HEK293 (cell line): ENCODE measurements around the gene MAP3K12.

ENCODE experiments used
- CTCF ChIA-PET: fragments of 350-600 bp; formaldehyde crosslinking; extraction: SDS; loops from one replicate; lab custom pipeline; 2021; ENCODE audit warnings: antibody characterized with exemption; lab: Yijun Ruan, JAX
- POLR2A ChIA-PET: fragments of 300-600 bp; formaldehyde crosslinking; extraction: SDS; loops from one replicate; lab custom pipeline; 2020; ENCODE audit warnings: antibody characterized with exemption, inconsistent platforms; lab: Yijun Ruan, JAX
- H3K27ac ChIP-seq: fragments of 200-500 bp; sonication (Bioruptor generic); 2 replicates; pipeline ENCODE4 v1.5.1; 2014; ENCODE audit warnings: low read depth, low read length, control low read depth, inconsistent platforms; ENCODE audit errors: extremely low read depth
- H3K36me3 ChIP-seq, 2 experiments: fragments of 200-500 bp in 1 of 2; sonication (Bioruptor generic) in 1 of 2; 1 replicate in 1 of 2; 2 replicates in 1 of 2; pipeline ENCODE4 v1.5.1; 2014 to 2017; ENCODE audit warnings: inconsistent platforms in 2 of 2, low read length in 2 of 2; ENCODE audit not compliant: control insufficient read depth in 2 of 2, insufficient read depth in 1 of 2
- H3K4me1 ChIP-seq: fragments of 200-500 bp; sonication (Bioruptor generic); 2 replicates; pipeline ENCODE4 v1.5.1; 2014; ENCODE audit warnings: mild to moderate bottlenecking, low read length, inconsistent platforms; ENCODE audit not compliant: control insufficient read depth, insufficient read depth
- H3K4me3 ChIP-seq: 2 replicates; pipeline ENCODE4 v1.5.1; 2011; ENCODE audit warnings: low read depth, mild to moderate bottlenecking, control low read depth, low read length, moderate library complexity
- H3K9me3 ChIP-seq: fragments of 200-500 bp; sonication (Bioruptor generic); 2 replicates; pipeline ENCODE4 v1.5.1; 2014; ENCODE audit warnings: low read depth, low read length, inconsistent platforms; ENCODE audit not compliant: control insufficient read depth, insufficient read depth
- PRDM10 ChIP-seq: fragments of 450-650 bp; formaldehyde crosslinking; IDR thresholded peaks from 2 replicates; pipeline ENCODE4 v1.5.1; 2016; ENCODE audit warnings: missing biosample characterization, missing genetic modification characterization
- TCF7L2 ChIP-seq: IDR thresholded peaks from 2 replicates; pipeline ENCODE4 v1.6.1; 2011; ENCODE audit warnings: low read depth, mild to moderate bottlenecking, inconsistent platforms, low read length, moderate library complexity, borderline replicate concordance
- ZBTB10 ChIP-seq: fragments of 450-650 bp; formaldehyde crosslinking; IDR thresholded peaks from 2 replicates; pipeline ENCODE4 v1.5.1; 2016; ENCODE audit warnings: missing biosample characterization, missing genetic modification characterization
- ZBTB44 ChIP-seq: fragments of 450-650 bp; IDR thresholded peaks from 2 replicates; pipeline ENCODE4 v1.5.1; 2018; ENCODE audit warnings: missing biosample characterization, mild to moderate bottlenecking, missing genetic modification characterization
- ZNF112 ChIP-seq: fragments of 450-650 bp; formaldehyde crosslinking; IDR thresholded peaks from 2 replicates; pipeline ENCODE4 v1.5.0; 2017; ENCODE audit warnings: missing biosample characterization, missing genetic modification characterization
- ZNF121 ChIP-seq: fragments of 450-650 bp; formaldehyde crosslinking; IDR thresholded peaks from 2 replicates; pipeline ENCODE4 v1.5.1; 2016; ENCODE audit warnings: missing biosample characterization, missing genetic modification characterization
- ZNF398 ChIP-seq: fragments of 450-650 bp; formaldehyde crosslinking; IDR thresholded peaks from 2 replicates; pipeline ENCODE4 v1.5.1; 2017; ENCODE audit warnings: missing biosample characterization, missing genetic modification characterization
- ZNF433 ChIP-seq: fragments of 450-650 bp; formaldehyde crosslinking; IDR thresholded peaks from 2 replicates; pipeline ENCODE4 v1.5.1; 2016; ENCODE audit warnings: missing biosample characterization, missing genetic modification characterization, low read depth
- ZNF501 ChIP-seq: fragments of 450-650 bp; formaldehyde crosslinking; IDR thresholded peaks from 2 replicates; pipeline ENCODE4 v1.5.1; 2016; ENCODE audit warnings: missing biosample characterization, missing genetic modification characterization
- ZNF555 ChIP-seq: fragments of 450-650 bp; formaldehyde crosslinking; conservative IDR thresholded peaks from 2 replicates; pipeline ENCODE4 v1.5.1; 2017; ENCODE audit warnings: missing biosample characterization, mild to moderate bottlenecking, missing genetic modification characterization, inconsistent platforms
- ZNF621 ChIP-seq: fragments of 450-650 bp; formaldehyde crosslinking; IDR thresholded peaks from 2 replicates; pipeline ENCODE4 v1.5.1; 2017; ENCODE audit warnings: missing biosample characterization, missing genetic modification characterization
- ZNF660 ChIP-seq: fragments of 450-650 bp; IDR thresholded peaks from 2 replicates; pipeline ENCODE4 v1.5.1; 2018; ENCODE audit warnings: missing biosample characterization, mild to moderate bottlenecking, missing genetic modification characterization
- ZNF692 ChIP-seq: fragments of 450-650 bp; formaldehyde crosslinking; IDR thresholded peaks from 2 replicates; pipeline ENCODE4 v1.5.1; 2016; ENCODE audit warnings: missing biosample characterization, missing genetic modification characterization
- ZNF707 ChIP-seq: fragments of 450-650 bp; formaldehyde crosslinking; IDR thresholded peaks from 2 replicates; pipeline ENCODE4 v1.5.1; 2016; ENCODE audit warnings: missing biosample characterization, missing genetic modification characterization
- ZNF785 ChIP-seq: fragments of 450-650 bp; formaldehyde crosslinking; IDR thresholded peaks from 2 replicates; pipeline ENCODE4 v1.5.1; 2016; ENCODE audit warnings: missing biosample characterization, missing genetic modification characterization
- TF ChIP-seq, protein P1 (sequence below): fragments of 450-650 bp; formaldehyde crosslinking; IDR thresholded peaks from 2 replicates; pipeline ENCODE4 v1.5.1; 2016; ENCODE audit warnings: missing biosample characterization, missing genetic modification characterization
- TF ChIP-seq, protein P2 (sequence below): fragments of 450-650 bp; formaldehyde crosslinking; IDR thresholded peaks from 2 replicates; pipeline ENCODE4 v1.5.1; 2016; ENCODE audit warnings: missing biosample characterization, missing genetic modification characterization
- TF ChIP-seq, protein P3 (sequence below): fragments of 450-650 bp; formaldehyde crosslinking; IDR thresholded peaks from 2 replicates; pipeline ENCODE4 v1.5.1; 2016; ENCODE audit warnings: missing biosample characterization, missing genetic modification characterization

MAP3K12 gene

GRCh38 chr12:53502331-53502730, 3.1 kb upstream of the MAP3K12 start (continued):
- no peak for TF ChIP-seq ZBTB10
- TF ChIP-seq ZNF433 (tag by site-specific recombination), result no peak
- TF ChIP-seq ZNF501, result no peak
- TF ChIP-seq ZNF621 (tag by site-specific recombination), result no peak
- TF ChIP-seq TCF7L2, result no peak
- no peak for TF ChIP-seq ZNF555 (tag by site-specific recombination)
- TF ChIP-seq ZNF785 (tag by site-specific recombination), result no peak
- no peak for TF ChIP-seq ZNF707 (tag by site-specific recombination)
- TF ChIP-seq ZNF112 (tag by site-specific recombination), result no peak

- H3K27ac ChIP-seq, result peak overlapping the region; percentile 94
- peaks cover 11% of the 10 kb centered on the region for H3K4me1 ChIP-seq
- H3K36me3 ChIP-seq, result peaks cover 0 to 39% of the 10 kb centered on the region in 2 experiments; a peak in 1 of 3 replicates
- H3K4me3 ChIP-seq, result peak overlapping the region; percentile 67
- no peaks in the 10 kb centered on the region for H3K9me3 ChIP-seq
- CTCF ChIA-PET, result interaction anchor here (0.5 to 1.8 kb wide), 4 partner anchors 150 to 1437 kb away, joined by 3 to 11 read pairs (median 5); no protein-coding TSS in a partner anchor
- POLR2A ChIA-PET, result interaction anchor here (0.6 to 4.6 kb wide), 30 partner anchors 8 to 422 kb away, joined by 3 to 39 read pairs (median 5); partner anchors contain the start of genes AAAS, ATP5MC2, CSAD and PFDN5
- TF ChIP-seq ZNF692 (tag by site-specific recombination) (peak; percentile 81; the same call in 1 of the 2 replicates), ZNF121 (tag by site-specific recombination) (no peak), ZNF660 (tag by site-specific recombination) (peak; percentile 100), ZBTB44 (0 out of 2 replicates have a peak, but pooled peaks have one; percentile 62), PRDM10 (tag by site-specific recombination) (peak; percentile 92), ZNF398 (tag by site-specific recombination) (peak; percentile 52)
- TF ChIP-seq, protein P1, sequence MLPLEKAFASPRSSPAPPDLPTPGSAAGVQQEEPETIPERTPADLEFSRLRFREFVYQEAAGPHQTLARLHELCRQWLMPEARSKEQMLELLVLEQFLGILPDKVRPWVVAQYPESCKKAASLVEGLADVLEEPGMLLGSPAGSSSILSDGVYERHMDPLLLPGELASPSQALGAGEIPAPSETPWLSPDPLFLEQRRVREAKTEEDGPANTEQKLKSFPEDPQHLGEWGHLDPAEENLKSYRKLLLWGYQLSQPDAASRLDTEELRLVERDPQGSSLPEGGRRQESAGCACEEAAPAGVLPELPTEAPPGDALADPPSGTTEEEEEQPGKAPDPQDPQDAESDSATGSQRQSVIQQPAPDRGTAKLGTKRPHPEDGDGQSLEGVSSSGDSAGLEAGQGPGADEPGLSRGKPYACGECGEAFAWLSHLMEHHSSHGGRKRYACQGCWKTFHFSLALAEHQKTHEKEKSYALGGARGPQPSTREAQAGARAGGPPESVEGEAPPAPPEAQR (tag by site-specific recombination), result no peak
- TF ChIP-seq, protein P2, sequence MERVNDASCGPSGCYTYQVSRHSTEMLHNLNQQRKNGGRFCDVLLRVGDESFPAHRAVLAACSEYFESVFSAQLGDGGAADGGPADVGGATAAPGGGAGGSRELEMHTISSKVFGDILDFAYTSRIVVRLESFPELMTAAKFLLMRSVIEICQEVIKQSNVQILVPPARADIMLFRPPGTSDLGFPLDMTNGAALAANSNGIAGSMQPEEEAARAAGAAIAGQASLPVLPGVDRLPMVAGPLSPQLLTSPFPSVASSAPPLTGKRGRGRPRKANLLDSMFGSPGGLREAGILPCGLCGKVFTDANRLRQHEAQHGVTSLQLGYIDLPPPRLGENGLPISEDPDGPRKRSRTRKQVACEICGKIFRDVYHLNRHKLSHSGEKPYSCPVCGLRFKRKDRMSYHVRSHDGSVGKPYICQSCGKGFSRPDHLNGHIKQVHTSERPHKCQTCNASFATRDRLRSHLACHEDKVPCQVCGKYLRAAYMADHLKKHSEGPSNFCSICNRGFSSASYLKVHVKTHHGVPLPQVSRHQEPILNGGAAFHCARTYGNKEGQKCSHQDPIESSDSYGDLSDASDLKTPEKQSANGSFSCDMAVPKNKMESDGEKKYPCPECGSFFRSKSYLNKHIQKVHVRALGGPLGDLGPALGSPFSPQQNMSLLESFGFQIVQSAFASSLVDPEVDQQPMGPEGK (tag by site-specific recombination), result peak; percentile 38; the same call in 1 of the 2 replicates
- TF ChIP-seq, protein P3, sequence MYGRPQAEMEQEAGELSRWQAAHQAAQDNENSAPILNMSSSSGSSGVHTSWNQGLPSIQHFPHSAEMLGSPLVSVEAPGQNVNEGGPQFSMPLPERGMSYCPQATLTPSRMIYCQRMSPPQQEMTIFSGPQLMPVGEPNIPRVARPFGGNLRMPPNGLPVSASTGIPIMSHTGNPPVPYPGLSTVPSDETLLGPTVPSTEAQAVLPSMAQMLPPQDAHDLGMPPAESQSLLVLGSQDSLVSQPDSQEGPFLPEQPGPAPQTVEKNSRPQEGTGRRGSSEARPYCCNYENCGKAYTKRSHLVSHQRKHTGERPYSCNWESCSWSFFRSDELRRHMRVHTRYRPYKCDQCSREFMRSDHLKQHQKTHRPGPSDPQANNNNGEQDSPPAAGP, result 0 out of 2 replicates have a peak, but pooled peaks have one; percentile 4
These were observed 2.4 kb upstream of the MAP3K12 start for GRCh38 chr12:53501615-53502181.
